GM06990 (cell line): ENCODE data around the gene PATJ.

ENCODE experiments used
- DNase-seq: peaks from one replicate; pipeline ENCODE4 v3.0.0-alpha.2; 2011; ENCODE audit not compliant: insufficient read length; ENCODE audit errors: extremely low read depth
- H3K27me3 ChIP-seq: replicated peaks from 2 replicates; pipeline ENCODE4 v1.6.0; 2011; ENCODE audit warnings: low read length; ENCODE audit not compliant: control insufficient read depth, insufficient read depth
- H3K36me3 ChIP-seq: 2 replicates; pipeline ENCODE4 v1.5.1; 2011; ENCODE audit warnings: low read length; ENCODE audit not compliant: control insufficient read depth, insufficient read depth
- H3K4me3 ChIP-seq: replicated peaks from 2 replicates; pipeline ENCODE4 v1.5.1; 2011; ENCODE audit warnings: low read depth, mild to moderate bottlenecking, control low read depth, low read length
- CTCF ChIP-seq: IDR thresholded peaks from 2 replicates; pipeline ENCODE4 v1.5.1; 2011; ENCODE audit warnings: low read length, control low read depth, mild to moderate bottlenecking, inconsistent platforms; ENCODE audit not compliant: insufficient read depth, poor library complexity, severe bottlenecking

PATJ gene

GRCh38 chr1:62103846-62104245 is 361.6 kb downstream of the PATJ start:
- no peak for TF ChIP-seq CTCF
- no peak for DNase-seq
- H3K36me3 ChIP-seq: no peaks in the 10 kb centered on the region
- H3K27me3 ChIP-seq: no peaks in the 10 kb centered on the region
- H3K4me3 ChIP-seq: no peak overlapping the region

GRCh38 chr1:62107923-62108322 is 365.6 kb downstream of the PATJ start:
- no peaks in the 10 kb centered on the region for H3K36me3 ChIP-seq
- no peak for TF ChIP-seq CTCF
- H3K4me3 ChIP-seq: no peak overlapping the region
- no peak for DNase-seq
- H3K27me3 ChIP-seq: no peaks in the 10 kb centered on the region

GRCh38 chr1:62109124-62109523 is 366.8 kb downstream of the PATJ start:
- H3K4me3 ChIP-seq: no peak overlapping the region
- TF ChIP-seq CTCF: no peak
- no peak for DNase-seq

GRCh38 chr1:62110198-62110817 is 368.0 kb downstream of the PATJ start:
- Histone ChIP-seq H3K27me3 (no peaks in the 10 kb centered on the region), H3K4me3 (no peak overlapping the region), H3K36me3 (no peaks in the 10 kb centered on the region)
- DNase-seq: no peak
- no peak for TF ChIP-seq CTCF

More at GRCh38 chr1:62109124-62109523, 366.8 kb downstream of the PATJ start:
- Histone ChIP-seq H3K27me3 (no peaks in the 10 kb centered on the region), H3K36me3 (no peaks in the 10 kb centered on the region)

- H3K4me3 ChIP-seq: no peak overlapping the region
- DNase-seq: no peak
- no peaks in the 10 kb centered on the region for H3K27me3 ChIP-seq
- TF ChIP-seq CTCF: no peak
- H3K36me3 ChIP-seq: no peaks in the 10 kb centered on the region
Measured at GRCh38 chr1:62111084-62111483, 368.8 kb downstream of the PATJ start.

- Histone ChIP-seq H3K4me3 (no peak overlapping the region), H3K36me3 (no peaks in the 10 kb centered on the region), H3K27me3 (no peaks in the 10 kb centered on the region)
- no peak for TF ChIP-seq CTCF
- DNase-seq: no peak
Measured at GRCh38 chr1:62113507-62113906, 371.2 kb downstream of the PATJ start.
